ENCODE results near the gene MYL6. TPM values are rescaled to one million over a fixed set of nuclear protein-coding genes. Genes with fewer than 3 reads are reported as not detected.
A peak's percentile ranks its signal among the peaks of the same experiment; 100 is the strongest.

Gene MYL6
- total RNA-seq, 1 experiment from 2014 or later: 1,181 TPM

DNA sequence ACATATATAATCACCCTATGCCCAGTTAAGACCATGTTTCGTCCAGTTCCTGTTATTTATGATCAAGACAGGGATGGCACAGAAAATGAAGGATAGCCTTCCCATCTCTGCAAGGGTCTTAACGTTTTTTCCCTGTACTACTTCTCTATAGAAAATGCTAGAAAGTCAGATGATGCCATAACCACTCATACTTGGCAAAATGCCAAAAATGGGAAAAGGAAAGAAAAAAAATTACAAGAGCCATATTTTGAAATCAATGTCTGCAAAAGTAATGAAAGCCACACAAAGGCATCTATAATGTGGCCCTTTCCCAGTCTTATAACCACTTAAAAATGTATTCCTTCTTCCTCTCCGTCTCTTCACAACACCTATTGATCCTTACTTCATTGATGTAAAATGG lies 7.6 kb upstream of the MYL6 start:
- H2AFZ ChIP-seq (ENCODE audit: low read length): no peak overlapping the region
- H2BK120ac ChIP-seq (ENCODE audit: low read depth, low read length, poor library complexity, severe bottlenecking): no peak overlapping the region
- peaks cover 22 to 25% of the 10 kb centered on the region in 2 experiments for H3K4me1 Mint-ChIP-seq
- peaks cover 10% of the 10 kb centered on the region for H3K23me2 ChIP-seq (ENCODE audit: insufficient read length, low read depth, low read length, poor library complexity, severe bottlenecking)
- no peak overlapping the region for H3K27ac ChIP-seq (ENCODE audit: insufficient read length, low read depth, low read length)
- no peaks in the 10 kb centered on the region for H4K20me1 ChIP-seq (ENCODE audit: control insufficient read depth, insufficient read depth, insufficient read length)
- no peak overlapping the region for H3T11ph ChIP-seq (ENCODE audit: low read length)
- no peak overlapping the region for H3K4ac ChIP-seq (ENCODE audit: low read depth, low read length)
- 0 out of 2 replicates have a peak, but pooled peaks cover 2% of the 10 kb centered on the region for H3K4me1 ChIP-seq (ENCODE audit: insufficient read depth, low read length)
- H3K23ac ChIP-seq (ENCODE audit: insufficient read length, low read depth, low read length): no peak overlapping the region
- no peaks in the 10 kb centered on the region for H3K27me3 ChIP-seq (ENCODE audit: insufficient read depth, low read length)
- H2BK15ac ChIP-seq (ENCODE audit: low read depth, low read length): no peak overlapping the region
- H4K8ac ChIP-seq (replicated peaks; ENCODE audit: insufficient read length, low read depth, low read length): no peak overlapping the region
- H4K5ac ChIP-seq (ENCODE audit: insufficient read length, low read depth, low read length): no peak overlapping the region
- H3K27ac Mint-ChIP-seq: no peak overlapping the region
- no peaks in the 10 kb centered on the region for H3K79me1 ChIP-seq (ENCODE audit: insufficient read depth, low read depth, low read length, poor library complexity, severe bottlenecking)
- H3K56ac ChIP-seq (ENCODE audit: insufficient read length, low read depth, low read length): no peak overlapping the region
- no peaks in the 10 kb centered on the region; a peak in 1 of 5 replicates for H3K9me3 Mint-ChIP-seq
- H3K4me2 ChIP-seq (ENCODE audit: insufficient read depth, insufficient read length, low read length): no peak overlapping the region
- no peaks in the 10 kb centered on the region; the same call in 1 of the 2 replicates for H3K79me2 ChIP-seq (ENCODE audit: insufficient read depth, low read length)
- H2BK20ac ChIP-seq (ENCODE audit: low read depth, low read length, poor library complexity, severe bottlenecking): no peak overlapping the region
- peak overlapping the region in 1 of 2 experiments; percentile 90; a peak in 2 of 5 replicates for H3K4me3 Mint-ChIP-seq
- H3K18ac ChIP-seq (ENCODE audit: insufficient read length, low read depth, low read length): no peak overlapping the region
- no peaks in the 10 kb centered on the region for H3K9me3 ChIP-seq (ENCODE audit: control insufficient read depth, low read depth, low read length)
- DNase-seq: no peak
- H3K14ac ChIP-seq (ENCODE audit: insufficient read depth, low read length): no peak overlapping the region
- no peak overlapping the region for H2AK5ac ChIP-seq (ENCODE audit: insufficient read length, low read length)
- H4K91ac ChIP-seq (ENCODE audit: insufficient read length, low read depth, low read length): no peak overlapping the region
- peaks cover 11 to 23% (median 16%) of the 10 kb centered on the region in 3 experiments; a peak in 6 of 7 replicates for H3K36me3 Mint-ChIP-seq (ENCODE audit: insufficient read depth in 1 of 3, low read depth in 3 of 3)
- no peak for TF ChIP-seq CTCF (conservative IDR thresholded peaks at IDR 0.05)
- no peak overlapping the region for H2BK5ac ChIP-seq (ENCODE audit: insufficient read length, low read length)
- no peaks in the 10 kb centered on the region for H3K27me3 Mint-ChIP-seq (ENCODE audit: low read depth)
- no CpG with 5 or more reads among the region's 3 CpGs for WGBS (ENCODE audit: extremely low coverage, insufficient read length, low lambda C conversion rate)
- no peak overlapping the region for H2BK12ac ChIP-seq (ENCODE audit: insufficient read length, low read depth, low read length)
- no peak overlapping the region for H3K9ac ChIP-seq (ENCODE audit: extremely low read depth, insufficient read length, low read length)
